K562 (cell line): ENCODE measurements around the gene EML2. TPM values are rescaled to one million over a fixed set of nuclear protein-coding genes. Genes with fewer than 3 reads are reported as not detected.
A peak's percentile ranks its signal among the peaks of the same experiment; 100 is the strongest.

Experiments used
- ARID3A ChIP-seq: IDR thresholded peaks from 2 replicates; pipeline ENCODE4 v1.6.1; 2012; ENCODE audit warnings: low read depth, low read length, improper control_type of control experiment, borderline replicate concordance
- BRD9 ChIP-seq: fragments of 450-650 bp; IDR thresholded peaks from 2 replicates; pipeline ENCODE4 v1.6.1; 2018; ENCODE audit warnings: low read depth; ENCODE audit not compliant: partially characterized antibody
- CREB5 ChIP-seq: fragments of 250-450 bp; sonication (Bioruptor Pico); IDR thresholded peaks from 2 replicates; pipeline ENCODE4 v1.5.0; 2020; ENCODE audit warnings: mild to moderate bottlenecking
- CXXC5 ChIP-seq: fragments of 250-450 bp; sonication (Bioruptor Pico); IDR thresholded peaks from 2 replicates; pipeline ENCODE4 v1.8.0; 2022; ENCODE audit warnings: inconsistent platforms, mild to moderate bottlenecking, moderate library complexity
- ELF2 ChIP-seq: fragments of 250-450 bp; sonication (Bioruptor Pico); IDR thresholded peaks from 2 replicates; pipeline ENCODE4 v1.5.0; 2021; ENCODE audit warnings: mild to moderate bottlenecking
- HNRNPUL1 ChIP-seq: fragments of 200-400 bp; formaldehyde crosslinking; IDR thresholded peaks from 2 replicates; pipeline ENCODE4 v1.6.1; 2017; ENCODE audit warnings: low read length
- MAZ ChIP-seq, 2 experiments: fragments of 450-650 bp in 1 of 2; sonication (generic) in 1 of 2; formaldehyde crosslinking; IDR thresholded peaks in 1 of 2; conservative IDR thresholded peaks in 1 of 2; 2 replicates each; pipeline versions ENCODE4 v1.4.0 to v1.5.0; 2020; ENCODE audit warnings: mild to moderate bottlenecking in 1 of 2, missing genetic modification reagents in 1 of 2
- MTA2 ChIP-seq: fragments of 450-650 bp; IDR thresholded peaks from 2 replicates; pipeline ENCODE4 v1.6.1; 2016; ENCODE audit warnings: low read depth
- NFATC3 ChIP-seq: fragments of 450-650 bp; IDR thresholded peaks from 2 replicates; pipeline ENCODE4 v1.6.1; 2017; ENCODE audit warnings: mild to moderate bottlenecking
- NFYB ChIP-seq: IDR thresholded peaks from 2 replicates; pipeline ENCODE4 v1.6.1; 2011; ENCODE audit warnings: mild to moderate bottlenecking, moderate library complexity; ENCODE audit not compliant: insufficient read length; ENCODE audit errors: extremely low read depth
- POU5F1 ChIP-seq: fragments of 150-350 bp; IDR thresholded peaks from 2 replicates; pipeline ENCODE4 v1.6.1; 2014; ENCODE audit warnings: borderline replicate concordance, low read length, low read depth, mild to moderate bottlenecking; ENCODE audit not compliant: partially characterized antibody
- SIX5 ChIP-seq, 2 experiments: IDR thresholded peaks; 2 replicates each; pipeline ENCODE4 v1.6.1; 2011; ENCODE audit warnings: low read length in 2 of 2, borderline replicate concordance in 1 of 2, low read depth in 1 of 2, mild to moderate bottlenecking in 1 of 2, moderate library complexity in 1 of 2; ENCODE audit not compliant: insufficient read depth in 1 of 2
- SLC30A9 ChIP-seq: fragments of 250-450 bp; sonication (Bioruptor Pico); IDR thresholded peaks from 2 replicates; pipeline ENCODE4 v1.8.0; 2022; ENCODE audit warnings: mild to moderate bottlenecking, moderate library complexity
- SMARCA4 ChIP-seq: fragments of 450-650 bp; IDR thresholded peaks from 2 replicates; pipeline ENCODE4 v1.6.1; 2016
- SRF ChIP-seq, 2 experiments: fragments of 250-450, 450-650 bp in 1 of 2; sonication (Bioruptor Pico) in 1 of 2; sonication (generic) in 1 of 2; formaldehyde crosslinking; IDR thresholded peaks; 2 replicates each; pipeline versions ENCODE4 v1.5.0 to v1.5.1; 2020 to 2022; ENCODE audit warnings: mild to moderate bottlenecking in 1 of 2, missing genetic modification reagents in 1 of 2
- TRIM25 ChIP-seq: fragments of 450-650 bp; IDR thresholded peaks from 2 replicates; pipeline ENCODE4 v1.7.0; 2016; ENCODE audit warnings: borderline replicate concordance
- ZNF146 ChIP-seq: IDR thresholded peaks from one replicate; pipeline ENCODE4 v1.6.1; 2018; ENCODE audit warnings: missing compliant biosample characterization; ENCODE audit not compliant: unreplicated experiment
- polyA plus RNA-seq, 8 experiments: library from polyadenylated mRNA; depleted of rRNA in 4 of 8; stranded (reverse) in 5 of 8; unstranded in 3 of 8; fragments of >200 nt; fragmentation: Nextera tagmentation in 2 of 8; fragmentation: Illumina TruSeq in 1 of 8; extraction: Ambion mirVana in 2 of 8; extraction: Trizol in 1 of 8; gene quantifications; 2 replicates each; pipeline versions ENCODE4 v1.2.1 to v1.2.3, GENCODE V29; 2011 to 2014; ENCODE audit warnings: inconsistent platforms in 1 of 8, missing spikeins in 1 of 8
- total RNA-seq, 7 experiments: library from RNA; depleted of rRNA in 6 of 7; stranded (reverse); fragments of >200 nt in 6 of 7; fragmentation: Illumina TruSeq in 2 of 7; extraction: Trizol in 2 of 7; gene quantifications; 2 replicates each; pipeline versions ENCODE4 v1.2.1 to v1.2.3, GENCODE V29; 2011 to 2021; ENCODE audit warnings: low replicate concordance in 1 of 7

The EML2 gene
- total and polyA plus RNA-seq, 9 of the 15 experiments (the other 6 are each of a cell fraction or from before 2014, with no cell fraction given) = 2.6 to 69.6 (median 24.8) TPM

DNA sequence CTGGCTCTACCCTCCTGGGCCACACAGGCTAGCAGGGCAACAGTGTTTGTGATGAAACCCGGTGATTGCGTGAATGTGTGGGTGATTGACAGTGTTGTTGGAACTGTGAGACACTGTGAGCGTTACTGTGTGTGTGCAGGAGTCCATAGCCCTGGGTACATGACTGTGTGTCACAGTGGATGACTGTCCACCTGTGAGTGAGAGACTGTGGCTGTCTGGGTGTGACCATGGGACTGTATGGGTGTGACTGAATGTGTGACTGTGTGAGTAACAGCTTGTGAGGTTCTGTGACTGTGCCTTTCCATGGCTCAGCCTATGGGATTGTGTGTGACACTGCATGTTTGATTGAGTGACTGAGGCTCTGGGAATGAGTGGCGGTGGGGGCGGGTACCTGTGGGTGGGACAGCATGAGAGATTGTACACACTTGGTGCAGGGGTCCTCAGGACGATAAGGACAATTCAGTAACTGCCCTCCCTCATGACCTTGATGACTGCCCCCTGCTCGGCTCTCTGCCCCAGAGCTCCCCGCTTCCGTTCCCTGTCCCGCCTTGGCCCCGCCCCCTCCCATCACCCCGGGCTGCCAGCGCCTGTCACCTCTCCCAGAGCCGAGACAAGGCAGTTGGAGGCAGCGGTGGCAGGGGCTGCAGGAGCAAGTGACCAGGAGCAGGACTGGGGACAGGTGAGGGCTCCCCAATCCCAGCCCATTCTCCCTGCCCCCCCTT, 28.6 kb upstream of the EML2 start, which contains the start of gene GIPR (continued):
- TF ChIP-seq TRIM25 (no peak), ARID3A (no peak), MTA2 (no peak), CXXC5 (no peak), CREB5 (CRISPR knock-in tag) (no peak), SRF (CRISPR knock-in tag; IDR thresholded peaks at IDR 0.05) (no peak), SLC30A9 (CRISPR knock-in tag) (no peak), ZNF146 (CRISPR knock-in tag) (no peak), SMARCA4 (no peak), SIX5 (IDR thresholded peaks at IDR 0.05; ENCODE audit: borderline replicate concordance in 1 of 2, insufficient read depth in 1 of 2, low read depth in 1 of 2, low read length in 2 of 2) (no peak), NFATC3 (no peak; the same call in 1 of the 2 replicates), MAZ (CRISPR knock-in tag; conservative IDR thresholded peaks at IDR 0.05 in 1 of 2, IDR thresholded peaks at IDR 0.05 in 1 of 2) (peak; percentile 16 to 70; a peak in 2 of 4 replicates), HNRNPUL1 (no peak), BRD9 (peak; percentile 31), POU5F1 (no peak), NFYB (no peak), ELF2 (CRISPR knock-in tag) (no peak)
- TF ChIP-seq, all 486 proteins: peak for 70
